Peyer's patch (tissue), 4 donors: Measurements from ENCODE around the gene FARP1.

ENCODE experiments used
- POLR2A ChIP-seq, 2 donors: fragments of 450-650 bp; IDR thresholded peaks; one replicate each; pipeline ENCODE4 v1.5.1; 2017; ENCODE audit warnings: antibody characterized with exemption in 2 of 2, mild to moderate bottlenecking in 2 of 2, moderate library complexity in 2 of 2
- TF ChIP-seq, protein P1 (sequence below), 6 experiments: fragments of 450-650 bp in 4 of 6; fragments of 200-600 bp in 2 of 6; sonication (generic) in 1 of 6; IDR thresholded peaks; one replicate each; pipeline ENCODE4 v1.5.1; 2017 to 2019; ENCODE audit warnings: antibody characterized with exemption in 6 of 6, mild to moderate bottlenecking in 3 of 6, moderate library complexity in 1 of 6

DNA sequence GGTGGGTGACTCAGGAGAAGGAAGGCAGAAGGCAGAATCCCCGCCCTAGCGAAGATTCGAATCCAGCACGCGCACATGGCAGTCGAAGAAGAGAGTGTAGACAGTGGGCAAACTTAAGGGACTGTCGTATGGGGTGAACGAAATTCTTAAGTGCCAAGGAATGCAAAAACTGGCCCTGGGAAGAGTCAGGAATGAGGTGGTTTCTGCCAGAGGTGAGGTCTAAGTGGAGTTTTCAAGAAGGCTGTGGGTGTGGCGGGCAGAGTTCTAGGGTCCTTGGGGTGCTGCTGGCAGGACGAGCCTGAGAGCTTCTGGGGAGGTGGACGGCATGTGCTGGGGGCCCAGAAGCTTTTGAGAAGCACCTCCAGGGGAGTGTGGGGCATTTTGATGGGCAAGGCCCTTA lies 98.1 kb downstream of the FARP1 start:
- no peak for TF ChIP-seq POLR2A (IDR thresholded peaks at IDR 0.05)
- TF ChIP-seq, protein P1, sequence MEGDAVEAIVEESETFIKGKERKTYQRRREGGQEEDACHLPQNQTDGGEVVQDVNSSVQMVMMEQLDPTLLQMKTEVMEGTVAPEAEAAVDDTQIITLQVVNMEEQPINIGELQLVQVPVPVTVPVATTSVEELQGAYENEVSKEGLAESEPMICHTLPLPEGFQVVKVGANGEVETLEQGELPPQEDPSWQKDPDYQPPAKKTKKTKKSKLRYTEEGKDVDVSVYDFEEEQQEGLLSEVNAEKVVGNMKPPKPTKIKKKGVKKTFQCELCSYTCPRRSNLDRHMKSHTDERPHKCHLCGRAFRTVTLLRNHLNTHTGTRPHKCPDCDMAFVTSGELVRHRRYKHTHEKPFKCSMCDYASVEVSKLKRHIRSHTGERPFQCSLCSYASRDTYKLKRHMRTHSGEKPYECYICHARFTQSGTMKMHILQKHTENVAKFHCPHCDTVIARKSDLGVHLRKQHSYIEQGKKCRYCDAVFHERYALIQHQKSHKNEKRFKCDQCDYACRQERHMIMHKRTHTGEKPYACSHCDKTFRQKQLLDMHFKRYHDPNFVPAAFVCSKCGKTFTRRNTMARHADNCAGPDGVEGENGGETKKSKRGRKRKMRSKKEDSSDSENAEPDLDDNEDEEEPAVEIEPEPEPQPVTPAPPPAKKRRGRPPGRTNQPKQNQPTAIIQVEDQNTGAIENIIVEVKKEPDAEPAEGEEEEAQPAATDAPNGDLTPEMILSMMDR (IDR thresholded peaks at IDR 0.05): no peak
